NCI-H510A (cell line): Measurements from ENCODE around the gene ZSWIM1.
"Not testable (repeated sequence)": the region's sequence is repeated elsewhere in the genome, so short reads cannot be mapped to it uniquely, and the experiment has no call there.

Source experiments
- DNase-seq: peaks from one replicate; lab custom pipeline; 2025; lab: John Stamatoyannopoulos, UW

Gene ZSWIM1

GRCh38 chr20:45857114-45857881 lies 23.7 kb upstream of the ZSWIM1 start, which contains the start of the genes ACOT8 and ZSWIM3:
TSS of gene ACOT8 (minus strand) at chr20:45857392. CDS start at chr20:45857315, 77 bp downstream.
TSS of gene ZSWIM3 (plus strand) at chr20:45857614. CDS start at chr20:45857826, 212 bp downstream.
- DNase-seq = peak; percentile 99

- DNase-seq = no peak
These were observed 23.2 kb upstream of the ZSWIM1 start for GRCh38 chr20:45857882-45858216.

- DNase-seq = no peak
These were observed 21.1 kb upstream of the ZSWIM1 start for GRCh38 chr20:45859916-45860315.

GRCh38 chr20:45860560-45861220 lies 20.3 kb upstream of the ZSWIM1 start:
- no peak for DNase-seq

- peak; percentile 44 for DNase-seq
These were observed 19.6 kb upstream of the ZSWIM1 start for GRCh38 chr20:45861221-45862075.

- DNase-seq = peak; percentile 6
These were observed 17.2 kb upstream of the ZSWIM1 start for GRCh38 chr20:45863543-45864470.

GRCh38 chr20:45866454-45866853 lies 14.6 kb upstream of the ZSWIM1 start:
- DNase-seq = no peak

- no peak for DNase-seq
These were observed 13.8 kb upstream of the ZSWIM1 start for GRCh38 chr20:45867136-45867818.

GRCh38 chr20:45867819-45868176 lies 13.2 kb upstream of the ZSWIM1 start:
- DNase-seq = no peak

- peak; percentile 7 for DNase-seq
These were observed 8.4 kb upstream of the ZSWIM1 start for GRCh38 chr20:45872626-45873025.

GRCh38 chr20:45873409-45874103 lies 7.5 kb upstream of the ZSWIM1 start:
- DNase-seq = no peak

- not testable (repeated sequence) for DNase-seq
These were observed 6.9 kb upstream of the ZSWIM1 start for GRCh38 chr20:45874104-45874481.

- no peak for DNase-seq
These were observed 6.5 kb upstream of the ZSWIM1 start for GRCh38 chr20:45874576-45874975.

- DNase-seq = no peak
These were observed 2.8 kb upstream of the ZSWIM1 start for GRCh38 chr20:45878076-45878761.

- DNase-seq = no peak
These were observed 1.6 kb downstream of the ZSWIM1 start for GRCh38 chr20:45882469-45883099.

- no peak for DNase-seq
These were observed 2.1 kb downstream of the ZSWIM1 start for GRCh38 chr20:45883100-45883469.

- DNase-seq = no peak
These were observed 5.7 kb downstream of the ZSWIM1 start for GRCh38 chr20:45886590-45887345.

GRCh38 chr20:45887346-45887715 lies 6.3 kb downstream of the ZSWIM1 start, which contains the start of gene SPATA25:
TSS of gene SPATA25 (minus strand) at chr20:45887622. CDS start at chr20:45887590, 32 bp downstream.
- no peak for DNase-seq
